Subcutaneous abdominal adipose tissue (tissue), 5 donors: ENCODE data around the gene HCN1.
"Not testable (repeated sequence)": the region's sequence is repeated elsewhere in the genome, so short reads cannot be mapped to it uniquely, and the experiment has no call there.

Source experiments
- H3K27ac ChIP-seq: one replicate; pipeline ENCODE4 v1.7.0; 2013; ENCODE audit warnings: low read depth, mild to moderate bottlenecking, inconsistent platforms, low read length, moderate library complexity
- H3K27me3 ChIP-seq, 5 donors: one replicate each; pipeline ENCODE4 v1.7.0; 2013; ENCODE audit warnings: low read length in 5 of 5, inconsistent platforms in 1 of 5; ENCODE audit not compliant: control insufficient read depth in 5 of 5, insufficient read depth in 4 of 5
- H3K36me3 ChIP-seq, 5 donors: one replicate each; pipeline ENCODE4 v1.7.0; 2013; ENCODE audit warnings: low read length in 5 of 5; ENCODE audit not compliant: control insufficient read depth in 5 of 5, insufficient read depth in 5 of 5
- H3K4me1 ChIP-seq, 5 donors: one replicate each; pipeline ENCODE4 v1.7.0; 2013; ENCODE audit warnings: low read length in 5 of 5, mild to moderate bottlenecking in 3 of 5, moderate library complexity in 1 of 5; ENCODE audit not compliant: control insufficient read depth in 5 of 5, insufficient read depth in 5 of 5
- H3K4me3 ChIP-seq, 5 donors: one replicate each; pipeline ENCODE4 v1.7.0; 2013; ENCODE audit warnings: low read length in 5 of 5, low read depth in 1 of 5
- H3K9ac ChIP-seq, 5 donors: one replicate each; pipeline ENCODE4 v1.7.0; 2013; ENCODE audit warnings: low read length in 5 of 5, mild to moderate bottlenecking in 4 of 5, moderate library complexity in 3 of 5
- H3K9me3 ChIP-seq, 5 donors: one replicate each; pipeline ENCODE4 v1.7.0; 2013; ENCODE audit warnings: low read length in 5 of 5; ENCODE audit not compliant: control insufficient read depth in 5 of 5
- donor health status: healthy.
- donor health status: healthy.
- donor health status: healthy.
- donor health status: healthy.
- donor health status: healthy.

HCN1 gene

DNA sequence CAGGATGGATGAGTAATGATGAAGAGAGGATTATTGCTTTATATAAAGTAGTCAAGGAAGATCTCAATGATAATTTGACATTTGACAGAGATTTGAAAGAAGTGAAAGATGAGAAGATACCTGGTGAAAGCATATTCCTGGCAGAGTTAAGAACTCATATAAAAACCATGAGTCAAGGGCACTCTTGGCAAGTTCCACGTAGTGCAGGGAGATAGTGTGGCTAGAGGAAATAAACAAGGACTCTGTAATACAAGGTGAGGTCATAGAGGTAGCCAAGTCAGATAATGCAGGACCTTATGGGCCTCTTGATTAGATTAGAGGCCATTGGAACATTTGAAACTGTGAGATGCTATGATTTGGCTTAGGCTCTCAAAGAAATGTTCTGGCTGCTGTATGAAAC, 72.3 kb downstream of the HCN1 start:
- Histone ChIP-seq H3K4me3 (no peak overlapping the region), H3K4me1 (no peaks in the 10 kb centered on the region), H3K9me3 (no peaks in the 10 kb centered on the region), H3K9ac (no peak overlapping the region), H3K27me3 (no peaks in the 10 kb centered on the region), H3K27ac (no peak overlapping the region), H3K36me3 (no peaks in the 10 kb centered on the region)

DNA sequence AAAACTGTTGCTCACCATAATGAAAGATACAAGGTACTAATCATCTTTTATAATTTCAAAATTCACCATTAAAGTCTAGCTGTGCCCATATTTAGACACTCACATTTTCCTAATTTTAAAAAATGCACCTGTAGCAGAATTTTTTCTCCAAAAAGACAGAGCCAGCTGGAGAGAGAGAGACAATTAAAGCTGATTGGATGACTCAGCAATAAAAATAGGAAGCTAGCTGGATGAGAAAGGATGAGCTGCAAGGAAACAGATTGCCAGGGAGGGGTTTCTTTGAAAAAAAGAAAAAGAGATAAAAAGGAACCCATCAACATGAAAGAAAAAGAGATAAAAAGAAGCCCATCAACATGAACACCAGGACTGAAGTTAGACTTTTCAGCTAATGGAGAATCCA, 73.8 kb downstream of the HCN1 start:
- H3K9me3 ChIP-seq = no peaks in the 10 kb centered on the region
- H3K27me3 ChIP-seq = no peaks in the 10 kb centered on the region
- no peak overlapping the region for H3K4me3 ChIP-seq
- H3K27ac ChIP-seq = no peak overlapping the region
- H3K36me3 ChIP-seq = no peaks in the 10 kb centered on the region
- H3K9ac ChIP-seq = no peak overlapping the region
- no peaks in the 10 kb centered on the region for H3K4me1 ChIP-seq

DNA sequence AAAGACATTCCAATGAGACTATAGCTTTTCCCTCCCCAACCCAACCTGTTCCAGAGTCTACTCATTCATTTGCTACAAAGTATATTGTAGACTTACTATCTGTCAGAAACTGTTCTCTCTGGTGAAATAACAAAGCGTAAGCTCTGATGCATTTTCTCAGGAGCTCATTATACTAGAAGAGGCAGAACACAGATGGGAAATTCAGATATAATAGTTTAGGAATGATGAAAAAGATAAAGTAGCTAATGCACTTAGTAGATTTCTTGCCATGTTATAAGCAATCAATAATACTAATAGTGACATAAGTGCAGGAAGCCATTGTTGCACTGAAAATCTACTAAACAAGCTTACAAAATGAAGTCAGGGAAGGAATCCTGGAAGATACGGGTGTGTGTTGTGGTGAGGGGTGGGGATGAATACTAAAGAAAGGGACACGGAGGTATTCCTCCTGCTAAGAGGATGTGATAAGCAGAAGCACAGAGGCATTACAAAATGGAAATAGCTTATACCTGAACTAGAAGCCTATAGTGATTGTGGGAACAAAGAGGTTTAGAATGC, 78.2 kb downstream of the HCN1 start:
- H3K9ac ChIP-seq = no peak overlapping the region
- H3K4me1 ChIP-seq = no peaks in the 10 kb centered on the region
- no peak overlapping the region for H3K27ac ChIP-seq
- no peaks in the 10 kb centered on the region for H3K36me3 ChIP-seq
- H3K27me3 ChIP-seq = no peaks in the 10 kb centered on the region
- no peaks in the 10 kb centered on the region for H3K9me3 ChIP-seq
- no peak overlapping the region for H3K4me3 ChIP-seq

DNA sequence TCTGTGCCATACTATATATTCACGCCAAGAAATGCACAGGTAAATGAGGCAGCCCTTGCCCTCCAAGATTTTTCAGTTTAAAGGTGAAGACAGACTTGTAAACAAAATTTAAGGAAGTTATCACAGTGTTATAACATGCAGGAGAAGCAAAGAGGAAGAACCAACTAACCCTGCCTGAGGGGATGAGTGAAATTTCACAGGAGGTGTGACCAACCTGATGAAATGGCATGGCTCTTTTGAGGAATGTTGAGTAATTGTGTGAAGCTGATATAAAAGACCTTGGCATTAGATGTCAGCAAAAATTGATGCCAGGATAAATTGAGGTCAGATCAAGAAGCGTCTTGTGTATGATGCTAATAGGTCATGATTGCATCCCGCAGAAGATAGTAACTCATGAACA, 86.5 kb downstream of the HCN1 start:
- Histone ChIP-seq H3K4me1 (no peaks in the 10 kb centered on the region), H3K4me3 (no peak overlapping the region), H3K27ac (no peak overlapping the region), H3K36me3 (no peaks in the 10 kb centered on the region), H3K27me3 (no peaks in the 10 kb centered on the region), H3K9me3 (no peaks in the 10 kb centered on the region), H3K9ac (no peak overlapping the region)

DNA sequence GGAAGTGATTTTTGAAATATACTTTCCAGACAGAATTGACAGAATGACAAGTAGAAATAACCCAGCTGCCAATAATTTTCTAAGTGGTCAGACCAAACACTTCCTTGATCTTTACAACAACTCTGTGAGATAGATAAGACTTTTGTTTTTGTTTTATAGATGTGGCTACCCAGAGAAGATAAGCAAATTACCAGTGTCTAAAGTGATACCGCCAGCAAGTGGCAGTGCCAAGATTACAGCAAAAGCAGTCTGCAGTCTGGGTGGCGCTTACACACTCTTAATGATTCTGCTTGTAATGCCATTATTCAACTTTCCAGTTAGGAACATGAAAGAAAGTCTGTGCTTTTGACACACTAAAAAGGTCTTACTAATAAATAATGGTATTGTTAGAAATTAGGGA, 92.1 kb downstream of the HCN1 start:
- H3K9me3 ChIP-seq = peaks cover 0 to 1% (median 0%) of the 10 kb centered on the region in 5 donors
- no peaks in the 10 kb centered on the region for H3K36me3 ChIP-seq
- H3K4me1 ChIP-seq = no peaks in the 10 kb centered on the region
- no peak overlapping the region for H3K4me3 ChIP-seq
- no peak overlapping the region for H3K27ac ChIP-seq
- no peaks in the 10 kb centered on the region for H3K27me3 ChIP-seq
- H3K9ac ChIP-seq = no peak overlapping the region

DNA sequence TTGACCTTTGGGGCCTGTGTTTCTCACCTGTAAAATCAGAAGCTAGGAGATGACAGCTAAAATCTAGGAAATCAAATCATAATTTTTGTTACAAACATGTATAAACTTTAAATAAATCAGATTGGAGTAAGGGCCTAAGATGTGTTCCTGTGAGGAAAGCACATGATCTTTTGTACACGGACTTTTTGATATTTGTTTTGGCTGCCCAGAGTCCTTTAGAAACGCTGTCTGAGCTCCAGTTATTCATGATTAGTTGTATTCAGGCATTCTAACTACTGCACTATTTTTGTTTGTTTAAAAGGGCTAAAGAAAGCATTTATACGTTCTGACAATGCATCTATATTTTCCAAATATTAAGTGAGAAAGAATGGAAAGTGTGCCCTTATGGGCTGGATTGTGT, 94.8 kb downstream of the HCN1 start:
- H3K9ac ChIP-seq = no peak overlapping the region
- no peaks in the 10 kb centered on the region for H3K36me3 ChIP-seq
- H3K4me3 ChIP-seq = no peak overlapping the region
- no peaks in the 10 kb centered on the region for H3K4me1 ChIP-seq
- H3K9me3 ChIP-seq = peaks cover 0 to 4% (median 0%) of the 10 kb centered on the region in 5 donors
- no peak overlapping the region for H3K27ac ChIP-seq
- H3K27me3 ChIP-seq = no peaks in the 10 kb centered on the region

DNA sequence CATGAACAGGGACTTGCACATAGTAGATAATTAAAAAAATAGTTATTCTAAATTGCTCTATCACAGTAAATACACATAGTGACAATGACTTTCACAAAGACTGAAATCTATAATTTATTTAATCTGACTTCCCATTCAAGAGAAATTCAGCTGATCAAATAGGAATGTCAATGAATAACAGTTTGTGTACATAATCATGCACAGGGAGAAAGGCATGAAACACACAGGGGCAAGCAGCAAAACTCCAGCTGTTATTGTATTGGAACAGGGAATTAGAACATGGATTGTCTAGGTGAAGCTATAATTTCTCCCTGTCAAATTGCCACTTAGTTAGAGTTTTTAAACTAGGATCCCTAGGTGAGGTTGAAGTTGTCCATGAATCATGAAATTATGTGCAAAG, 99.9 kb downstream of the HCN1 start:
- Histone ChIP-seq H3K9me3 (peaks cover 0 to 4% (median 0%) of the 10 kb centered on the region in 5 donors), H3K27ac (no peak overlapping the region), H3K4me3 (no peak overlapping the region), H3K4me1 (no peaks in the 10 kb centered on the region), H3K27me3 (no peaks in the 10 kb centered on the region), H3K36me3 (no peaks in the 10 kb centered on the region), H3K9ac (no peak overlapping the region)

DNA sequence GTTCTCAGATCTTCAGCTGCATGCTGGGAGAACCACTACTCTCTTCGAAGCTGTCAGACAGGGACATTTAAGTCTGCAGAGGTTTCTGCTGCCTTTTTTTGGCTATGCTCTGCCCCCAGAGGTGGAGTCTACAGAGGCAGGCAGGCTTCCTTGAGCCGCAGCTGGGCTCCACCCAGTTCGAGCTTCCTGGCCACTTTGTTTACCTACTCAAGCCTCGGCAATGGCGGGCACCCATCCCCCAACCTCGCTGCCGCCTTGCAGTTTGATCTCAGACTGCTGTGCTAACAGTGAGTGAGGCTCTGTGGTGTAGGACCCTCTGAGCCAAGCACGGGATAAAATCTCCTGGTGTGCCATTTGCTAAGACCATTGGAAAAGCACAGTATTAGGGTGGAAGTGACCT, 110.2 kb downstream of the HCN1 start:
- not testable (repeated sequence) for H3K27ac ChIP-seq, H3K27me3 ChIP-seq, H3K4me1 ChIP-seq, H3K4me3 ChIP-seq, H3K36me3 ChIP-seq, H3K9me3 ChIP-seq, H3K9ac ChIP-seq

DNA sequence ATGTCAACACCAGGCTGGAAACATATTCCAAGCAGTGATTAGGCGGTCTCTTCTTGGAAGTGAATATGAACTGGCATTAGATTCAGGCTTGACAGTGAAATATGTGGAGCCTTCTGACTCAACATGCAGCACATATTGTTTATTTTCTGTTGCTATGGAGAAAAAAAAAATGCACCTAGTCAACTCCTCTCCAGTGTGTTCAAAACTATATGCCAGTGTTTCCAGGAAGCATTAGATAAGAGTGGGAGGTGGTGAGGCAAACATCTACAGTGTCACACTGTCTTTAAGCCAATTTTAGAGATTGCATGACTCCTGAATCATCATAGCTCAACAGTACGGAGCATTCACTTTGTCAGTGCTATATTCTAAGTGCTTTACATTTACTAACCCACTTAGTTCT, 117.9 kb downstream of the HCN1 start:
- Histone ChIP-seq H3K4me3 (no peak overlapping the region), H3K9me3 (no peaks in the 10 kb centered on the region), H3K36me3 (no peaks in the 10 kb centered on the region), H3K27me3 (no peaks in the 10 kb centered on the region), H3K27ac (no peak overlapping the region), H3K4me1 (no peaks in the 10 kb centered on the region), H3K9ac (no peak overlapping the region)

DNA sequence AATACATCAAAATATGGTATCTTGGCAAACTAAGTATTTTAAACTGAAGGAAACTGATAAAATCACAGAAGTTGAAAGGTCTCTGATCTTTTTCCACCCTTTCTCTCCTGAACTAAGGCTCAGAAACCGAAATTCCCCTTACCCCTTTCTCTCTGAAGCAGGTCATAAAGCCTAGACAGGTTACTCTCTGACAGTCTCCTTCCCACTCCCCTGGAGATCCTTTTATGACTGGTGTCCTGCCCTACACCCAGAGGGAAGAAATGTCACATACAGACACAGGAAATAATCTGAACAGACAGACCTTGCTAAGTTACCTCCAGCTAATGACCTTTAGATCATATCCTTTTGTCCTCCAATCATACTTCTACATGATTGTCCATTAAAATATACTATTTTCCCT, 127.4 kb downstream of the HCN1 start:
- no peaks in the 10 kb centered on the region for H3K27me3 ChIP-seq
- no peak overlapping the region for H3K4me3 ChIP-seq
- no peaks in the 10 kb centered on the region for H3K36me3 ChIP-seq
- no peaks in the 10 kb centered on the region for H3K4me1 ChIP-seq
- no peak overlapping the region for H3K27ac ChIP-seq
- no peaks in the 10 kb centered on the region for H3K9me3 ChIP-seq
- H3K9ac ChIP-seq = no peak overlapping the region

DNA sequence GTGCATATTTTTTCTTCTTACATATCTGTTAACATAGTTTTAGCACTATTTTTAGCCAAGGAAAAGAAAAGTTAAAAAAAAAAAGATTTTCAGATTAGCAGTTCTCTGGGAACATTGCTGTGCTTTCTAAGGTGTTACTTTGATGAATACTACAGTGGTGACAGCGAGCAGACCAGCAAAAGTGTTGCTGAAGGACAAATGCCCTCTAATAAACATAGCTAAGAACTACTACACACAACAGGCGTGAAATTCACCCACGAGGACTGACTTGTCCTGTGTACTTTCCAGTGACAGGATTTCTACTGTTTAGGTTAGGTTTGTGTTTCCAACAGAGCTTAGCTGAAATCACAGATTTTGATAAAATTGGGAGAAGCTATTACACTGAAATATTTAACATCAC, 153.8 kb downstream of the HCN1 start:
- Histone ChIP-seq H3K4me1 (no peaks in the 10 kb centered on the region), H3K36me3 (no peaks in the 10 kb centered on the region), H3K4me3 (no peak overlapping the region), H3K27me3 (no peaks in the 10 kb centered on the region), H3K9me3 (no peaks in the 10 kb centered on the region), H3K9ac (no peak overlapping the region), H3K27ac (no peak overlapping the region)
